ENCODE results near the gene TNFRSF18. TPM values are rescaled to one million over a fixed set of nuclear protein-coding genes. Genes with fewer than 3 reads are reported as not detected.

The TNFRSF18 gene
- total RNA-seq, 1 experiment from 2014 or later: 0.83 TPM

- TF ChIP-seq STAT6 (CRISPR knock-in tag; conservative IDR thresholded peaks at IDR 0.05; ENCODE audit: low read depth): no peak
- TF ChIP-seq RELA (CRISPR knock-in tag; IDR thresholded peaks at IDR 0.05; ENCODE audit: borderline replicate concordance): no peak
- no peak for TF ChIP-seq NR2C2 (CRISPR knock-in tag; IDR thresholded peaks at IDR 0.05)
Observed at GRCh38 chr1:1183221-1183747, 23.1 kb downstream of the TNFRSF18 start (continued).

- DNase-seq (ENCODE audit: low spot score): peak; percentile 23
- Mint-ChIP-seq H3K4me3 (no peak overlapping the region), H3K9me3 (no peaks in the 10 kb centered on the region), H3K36me3 (no peaks in the 10 kb centered on the region), H3K27ac (no peak overlapping the region), H3K4me1 (no peaks in the 10 kb centered on the region), H3K27me3 (ENCODE audit: low read depth) (no peaks in the 10 kb centered on the region)
- ChIA-PET CTCF (interaction anchor here (0.9 kb wide), 2 partner anchors 9 kb away, joined by 3 read pairs; partner anchors contain the start of gene TTLL10), POLR2A (no interaction called here)
- TF ChIP-seq AR (CRISPR knock-in tag; IDR thresholded peaks at IDR 0.05) (no peak), USF1 (CRISPR knock-in tag; IDR thresholded peaks at IDR 0.05) (no peak), NR2C2 (CRISPR knock-in tag; IDR thresholded peaks at IDR 0.05) (no peak), NR1H2 (CRISPR knock-in tag; IDR thresholded peaks at IDR 0.05) (no peak), HMGA2 (CRISPR knock-in tag; IDR thresholded peaks at IDR 0.05) (no peak), MYBL2 (CRISPR knock-in tag; IDR thresholded peaks at IDR 0.05) (no peak), RORB (CRISPR knock-in tag; IDR thresholded peaks at IDR 0.05) (no peak), USF2 (CRISPR knock-in tag; IDR thresholded peaks at IDR 0.05) (no peak), PRRX2 (CRISPR knock-in tag; IDR thresholded peaks at IDR 0.05) (no peak), SOX15 (CRISPR knock-in tag; IDR thresholded peaks at IDR 0.05) (no peak), ZMAT4 (CRISPR knock-in tag; IDR thresholded peaks at IDR 0.05) (no peak), IRF1 (CRISPR knock-in tag; IDR thresholded peaks at IDR 0.05) (no peak), ETV6 (CRISPR knock-in tag; IDR thresholded peaks at IDR 0.05) (no peak), JAZF1 (CRISPR knock-in tag; IDR thresholded peaks at IDR 0.05) (no peak), ATF3 (CRISPR knock-in tag; conservative IDR thresholded peaks at IDR 0.05) (no peak), TP53 (CRISPR knock-in tag; IDR thresholded peaks at IDR 0.05) (no peak)
- ATAC-seq: peak; percentile 43
Observed at GRCh38 chr1:1182491-1183220, 23.7 kb downstream of the TNFRSF18 start.
